Transverse colon (tissue), 4 donors: Measurements from ENCODE around the gene KCNQ2.

Experiments
- POLR2A ChIP-seq: fragments of 450-650 bp; IDR thresholded peaks from one replicate; pipeline ENCODE4 v1.6.1; 2016; ENCODE audit warnings: antibody characterized with exemption, mild to moderate bottlenecking, moderate library complexity
- POLR2AphosphoS5 ChIP-seq, 3 donors: sonication (generic); formaldehyde crosslinking; IDR thresholded peaks; one replicate each; pipeline ENCODE4 v1.6.1; 2016; ENCODE audit warnings: antibody characterized with exemption in 3 of 3
- TF ChIP-seq, protein P1 (sequence below), 5 experiments: fragments of 200-600 bp in 3 of 5; fragments of 450-650 bp in 2 of 5; sonication (generic) in 3 of 5; IDR thresholded peaks; 1 replicate in 2 of 5; 2 replicates in 3 of 5; pipeline ENCODE4 v1.5.1; 2016 to 2017; ENCODE audit warnings: antibody characterized with exemption in 5 of 5, inconsistent platforms in 3 of 5, mild to moderate bottlenecking in 2 of 5, moderate library complexity in 1 of 5

- TF ChIP-seq POLR2A: no peak
- TF ChIP-seq, protein P1, sequence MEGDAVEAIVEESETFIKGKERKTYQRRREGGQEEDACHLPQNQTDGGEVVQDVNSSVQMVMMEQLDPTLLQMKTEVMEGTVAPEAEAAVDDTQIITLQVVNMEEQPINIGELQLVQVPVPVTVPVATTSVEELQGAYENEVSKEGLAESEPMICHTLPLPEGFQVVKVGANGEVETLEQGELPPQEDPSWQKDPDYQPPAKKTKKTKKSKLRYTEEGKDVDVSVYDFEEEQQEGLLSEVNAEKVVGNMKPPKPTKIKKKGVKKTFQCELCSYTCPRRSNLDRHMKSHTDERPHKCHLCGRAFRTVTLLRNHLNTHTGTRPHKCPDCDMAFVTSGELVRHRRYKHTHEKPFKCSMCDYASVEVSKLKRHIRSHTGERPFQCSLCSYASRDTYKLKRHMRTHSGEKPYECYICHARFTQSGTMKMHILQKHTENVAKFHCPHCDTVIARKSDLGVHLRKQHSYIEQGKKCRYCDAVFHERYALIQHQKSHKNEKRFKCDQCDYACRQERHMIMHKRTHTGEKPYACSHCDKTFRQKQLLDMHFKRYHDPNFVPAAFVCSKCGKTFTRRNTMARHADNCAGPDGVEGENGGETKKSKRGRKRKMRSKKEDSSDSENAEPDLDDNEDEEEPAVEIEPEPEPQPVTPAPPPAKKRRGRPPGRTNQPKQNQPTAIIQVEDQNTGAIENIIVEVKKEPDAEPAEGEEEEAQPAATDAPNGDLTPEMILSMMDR (IDR thresholded peaks at IDR 0.05): no peak
- no peak for TF ChIP-seq POLR2AphosphoS5 (IDR thresholded peaks at IDR 0.05)
Observed at GRCh38 chr20:63411898-63412631, 60.4 kb downstream of the KCNQ2 start.
